ENCODE measurements around the gene POLR2E. TPM values are rescaled to one million over a fixed set of nuclear protein-coding genes. Genes with fewer than 3 reads are reported as not detected.

Gene POLR2E
- total and polyA plus RNA-seq, 4 donors, result 51.8 to 211 (median 171) TPM

GRCh38 chr19:1105008-1105872 is 10.1 kb upstream of the POLR2E start:
- DNase-seq (ENCODE audit: low spot score), result no peak
- Histone ChIP-seq H3K9me3 (ENCODE audit: control insufficient read depth in 4 of 4, low read length in 3 of 4) (no peaks in the 10 kb centered on the region), H3K9ac (ENCODE audit: low read depth in 1 of 2, low read length in 2 of 2) (peak overlapping the region; percentile 36 to 56), H3K27ac (ENCODE audit: low read depth in 1 of 2, low read length in 2 of 2) (peak overlapping the region; percentile 97 to 99), H3K4me1 (ENCODE audit: control insufficient read depth in 4 of 4, insufficient read depth in 4 of 4, low read length in 3 of 4) (peaks cover 12 to 37% (median 22%) of the 10 kb centered on the region in 4 donors), H3K36me3 (ENCODE audit: control insufficient read depth in 4 of 4, insufficient read depth in 3 of 4, low read depth in 1 of 4, low read length in 3 of 4) (peaks cover 2 to 28% (median 20%) of the 10 kb centered on the region in 4 donors), H3K4me3 (ENCODE audit: low read depth in 1 of 3, low read length in 3 of 3) (peak overlapping the region; percentile 52 to 93 (median 75)), H3K27me3 (ENCODE audit: control insufficient read depth in 4 of 4, insufficient read depth in 4 of 4, low read length in 3 of 4) (no peaks in the 10 kb centered on the region)
- TF ChIP-seq, protein P1, sequence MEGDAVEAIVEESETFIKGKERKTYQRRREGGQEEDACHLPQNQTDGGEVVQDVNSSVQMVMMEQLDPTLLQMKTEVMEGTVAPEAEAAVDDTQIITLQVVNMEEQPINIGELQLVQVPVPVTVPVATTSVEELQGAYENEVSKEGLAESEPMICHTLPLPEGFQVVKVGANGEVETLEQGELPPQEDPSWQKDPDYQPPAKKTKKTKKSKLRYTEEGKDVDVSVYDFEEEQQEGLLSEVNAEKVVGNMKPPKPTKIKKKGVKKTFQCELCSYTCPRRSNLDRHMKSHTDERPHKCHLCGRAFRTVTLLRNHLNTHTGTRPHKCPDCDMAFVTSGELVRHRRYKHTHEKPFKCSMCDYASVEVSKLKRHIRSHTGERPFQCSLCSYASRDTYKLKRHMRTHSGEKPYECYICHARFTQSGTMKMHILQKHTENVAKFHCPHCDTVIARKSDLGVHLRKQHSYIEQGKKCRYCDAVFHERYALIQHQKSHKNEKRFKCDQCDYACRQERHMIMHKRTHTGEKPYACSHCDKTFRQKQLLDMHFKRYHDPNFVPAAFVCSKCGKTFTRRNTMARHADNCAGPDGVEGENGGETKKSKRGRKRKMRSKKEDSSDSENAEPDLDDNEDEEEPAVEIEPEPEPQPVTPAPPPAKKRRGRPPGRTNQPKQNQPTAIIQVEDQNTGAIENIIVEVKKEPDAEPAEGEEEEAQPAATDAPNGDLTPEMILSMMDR (IDR thresholded peaks at IDR 0.05; ENCODE audit: low read depth, low read length, missing input control), result no peak
- TF ChIP-seq FOXA1 (IDR thresholded peaks at IDR 0.05), result no peak
- TF ChIP-seq HNF4A (conservative IDR thresholded peaks at IDR 0.05), result no peak
- no peak for TF ChIP-seq HNF4G (IDR thresholded peaks at IDR 0.05)
- TF ChIP-seq MAX (IDR thresholded peaks at IDR 0.05), result no peak
- TF ChIP-seq, protein P2, sequence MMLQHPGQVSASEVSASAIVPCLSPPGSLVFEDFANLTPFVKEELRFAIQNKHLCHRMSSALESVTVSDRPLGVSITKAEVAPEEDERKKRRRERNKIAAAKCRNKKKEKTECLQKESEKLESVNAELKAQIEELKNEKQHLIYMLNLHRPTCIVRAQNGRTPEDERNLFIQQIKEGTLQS (IDR thresholded peaks at IDR 0.05), result no peak
- no peak for TF ChIP-seq TAF1 (conservative IDR thresholded peaks at IDR 0.05)
- TF ChIP-seq RAD21 (IDR thresholded peaks at IDR 0.05), result no peak
- TF ChIP-seq JUND (IDR thresholded peaks at IDR 0.05), result no peak
- 32% methylated on average over 69 of the region's 69 CpGs for WGBS

- peak; percentile 73 for DNase-seq (ENCODE audit: low spot score)
- H3K9me3 ChIP-seq (ENCODE audit: control insufficient read depth in 4 of 4, low read length in 3 of 4), result no peaks in the 10 kb centered on the region
- WGBS, result under 1% methylated on average over 93 of the region's 93 CpGs
- H3K27ac ChIP-seq (ENCODE audit: low read depth in 1 of 2, low read length in 2 of 2), result peak overlapping the region; percentile 97 to 99
- H3K27me3 ChIP-seq (ENCODE audit: control insufficient read depth in 4 of 4, insufficient read depth in 4 of 4, low read length in 3 of 4), result no peaks in the 10 kb centered on the region
- H3K4me1 ChIP-seq (ENCODE audit: control insufficient read depth in 4 of 4, insufficient read depth in 4 of 4, low read length in 3 of 4), result peaks cover 14 to 41% (median 22%) of the 10 kb centered on the region in 4 donors
- TF ChIP-seq JUND (IDR thresholded peaks at IDR 0.05) (no peak), EGR1 (IDR thresholded peaks at IDR 0.05; ENCODE audit: low read depth in 2 of 2) (peak in 1 of 2 donors; percentile 71), FOXA2 (IDR thresholded peaks at IDR 0.05) (no peak), YY1 (IDR thresholded peaks at IDR 0.05) (no peak), SP1 (IDR thresholded peaks at IDR 0.05) (no peak)
- TF ChIP-seq, protein P3, sequence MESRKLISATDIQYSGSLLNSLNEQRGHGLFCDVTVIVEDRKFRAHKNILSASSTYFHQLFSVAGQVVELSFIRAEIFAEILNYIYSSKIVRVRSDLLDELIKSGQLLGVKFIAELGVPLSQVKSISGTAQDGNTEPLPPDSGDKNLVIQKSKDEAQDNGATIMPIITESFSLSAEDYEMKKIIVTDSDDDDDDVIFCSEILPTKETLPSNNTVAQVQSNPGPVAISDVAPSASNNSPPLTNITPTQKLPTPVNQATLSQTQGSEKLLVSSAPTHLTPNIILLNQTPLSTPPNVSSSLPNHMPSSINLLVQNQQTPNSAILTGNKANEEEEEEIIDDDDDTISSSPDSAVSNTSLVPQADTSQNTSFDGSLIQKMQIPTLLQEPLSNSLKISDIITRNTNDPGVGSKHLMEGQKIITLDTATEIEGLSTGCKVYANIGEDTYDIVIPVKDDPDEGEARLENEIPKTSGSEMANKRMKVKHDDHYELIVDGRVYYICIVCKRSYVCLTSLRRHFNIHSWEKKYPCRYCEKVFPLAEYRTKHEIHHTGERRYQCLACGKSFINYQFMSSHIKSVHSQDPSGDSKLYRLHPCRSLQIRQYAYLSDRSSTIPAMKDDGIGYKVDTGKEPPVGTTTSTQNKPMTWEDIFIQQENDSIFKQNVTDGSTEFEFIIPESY (IDR thresholded peaks at IDR 0.05), result no peak
- peaks cover 2 to 21% (median 13%) of the 10 kb centered on the region in 4 donors for H3K36me3 ChIP-seq (ENCODE audit: control insufficient read depth in 4 of 4, insufficient read depth in 3 of 4, low read depth in 1 of 4, low read length in 3 of 4)
- H3K9ac ChIP-seq (ENCODE audit: low read depth in 1 of 2, low read length in 2 of 2), result peak overlapping the region; percentile 40 to 56
- peak overlapping the region; percentile 59 to 93 (median 75) for H3K4me3 ChIP-seq (ENCODE audit: low read depth in 1 of 3, low read length in 3 of 3)
Measured at GRCh38 chr19:1104311-1105007, 9.3 kb upstream of the POLR2E start.
